Measurements from ENCODE around the gene PPFIA2. TPM values are rescaled to one million over a fixed set of nuclear protein-coding genes. Genes with fewer than 3 reads are reported as not detected.

The PPFIA2 gene
- total and polyA plus RNA-seq, 9 of the 15 experiments (the other 6 are each of a cell fraction or from before 2014, with no cell fraction given): not detected

DNA sequence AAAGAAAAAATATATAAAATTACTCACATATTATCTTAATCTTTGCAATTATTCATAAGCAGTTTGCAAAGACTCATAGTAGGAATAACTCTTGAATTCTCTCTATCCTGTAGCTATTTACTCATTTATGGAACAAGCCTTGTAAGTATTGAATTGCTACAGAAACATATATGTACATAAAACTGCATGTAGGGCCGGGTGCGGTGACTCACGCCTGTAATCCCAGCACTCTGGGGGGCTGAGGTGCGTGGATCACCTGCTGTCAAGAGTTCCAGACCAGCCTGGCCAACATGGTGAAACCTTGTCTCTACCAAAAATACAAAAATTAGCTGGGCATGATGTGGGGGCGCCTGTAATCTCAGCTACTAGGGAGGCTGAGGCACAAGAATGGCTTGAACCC is 286.2 kb downstream of the PPFIA2 start:
- no peaks in the 10 kb centered on the region for H3K27me3 ChIP-seq (ENCODE audit: control insufficient read depth in 2 of 2, insufficient read depth in 2 of 2, low read length in 2 of 2)
- DNase-seq (ENCODE audit: extremely low read depth in 1 of 4, low spot score in 3 of 4) (no peak), FAIRE-seq (no peak), ATAC-seq (no peak)
- no peak overlapping the region for H3K27ac ChIP-seq (ENCODE audit: extremely low read depth, low read depth, low read length)
- 0% methylated on average over 5 of the region's 5 CpGs for WGBS (ENCODE audit: insufficient coverage, low coverage, missing lambda C conversion rate)
- TF ChIP-seq ZNF174 (CRISPR knock-in tag; IDR thresholded peaks at IDR 0.05) (no peak), NR4A1 (CRISPR knock-in tag; IDR thresholded peaks at IDR 0.05) (no peak), NR4A1 (tag; IDR thresholded peaks at IDR 0.05) (no peak), IFI16 (CRISPR knock-in tag; IDR thresholded peaks at IDR 0.05) (no peak), NONO (IDR thresholded peaks at IDR 0.05; ENCODE audit: low read depth in 2 of 2, low read length in 1 of 2) (no peak), CUX1 (CRISPR knock-in tag; IDR thresholded peaks at IDR 0.05) (no peak)
- TF ChIP-seq, protein P1, sequence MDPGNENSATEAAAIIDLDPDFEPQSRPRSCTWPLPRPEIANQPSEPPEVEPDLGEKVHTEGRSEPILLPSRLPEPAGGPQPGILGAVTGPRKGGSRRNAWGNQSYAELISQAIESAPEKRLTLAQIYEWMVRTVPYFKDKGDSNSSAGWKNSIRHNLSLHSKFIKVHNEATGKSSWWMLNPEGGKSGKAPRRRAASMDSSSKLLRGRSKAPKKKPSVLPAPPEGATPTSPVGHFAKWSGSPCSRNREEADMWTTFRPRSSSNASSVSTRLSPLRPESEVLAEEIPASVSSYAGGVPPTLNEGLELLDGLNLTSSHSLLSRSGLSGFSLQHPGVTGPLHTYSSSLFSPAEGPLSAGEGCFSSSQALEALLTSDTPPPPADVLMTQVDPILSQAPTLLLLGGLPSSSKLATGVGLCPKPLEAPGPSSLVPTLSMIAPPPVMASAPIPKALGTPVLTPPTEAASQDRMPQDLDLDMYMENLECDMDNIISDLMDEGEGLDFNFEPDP (CRISPR knock-in tag; IDR thresholded peaks at IDR 0.05): no peak
- H4K20me1 ChIP-seq (replicated peaks; ENCODE audit: control insufficient read depth, insufficient read depth, low read length): no peaks in the 10 kb centered on the region
- H2AFZ ChIP-seq (ENCODE audit: low read depth, low read length): no peak overlapping the region
- no peak overlapping the region for H3K9ac ChIP-seq (ENCODE audit: insufficient read depth in 1 of 2, low read depth in 2 of 2, low read length in 2 of 2)
- ChIA-PET POLR2A (no interaction called here), CTCF (ENCODE audit: low intra/inter-chr PET ratio) (no interaction called here)
- H3K4me1 ChIP-seq (replicated peaks in 1 of 2; ENCODE audit: control insufficient read depth in 2 of 2, insufficient read depth in 2 of 2, low read length in 2 of 2): no peaks in the 10 kb centered on the region
- no TSS peak for BruUV-seq (replicated peaks)
- no peak overlapping the region for H3K4me3 ChIP-seq
- H3K9me3 ChIP-seq (replicated peaks; ENCODE audit: control insufficient read depth, insufficient read depth, low read depth, low read length): no peaks in the 10 kb centered on the region
- intact Hi-C loops (cut with micrococcal nuclease): no loop called here
- no peaks in the 10 kb centered on the region for H3K9me1 ChIP-seq (ENCODE audit: control insufficient read depth, insufficient read depth, low read length)
- no peak overlapping the region for H3K4me2 ChIP-seq (ENCODE audit: insufficient read depth, low read length)
- no peaks in the 10 kb centered on the region for H3K36me3 ChIP-seq (ENCODE audit: control insufficient read depth, insufficient read depth, low read length)
- in situ Hi-C loops (cut with MboI): no loop called here
- no peaks in the 10 kb centered on the region for H3K79me2 ChIP-seq (ENCODE audit: control insufficient read depth, insufficient read depth, low read length)
